Stimulated activated CD4-positive, alpha-beta T cell treated with anti-CD3 and anti-CD28 coated beads, Interleukin-12 subunit alpha, Interleukin-12 subunit beta, amount 100 ng/mL, for 48 hours (primary cell): ENCODE measurements around the gene PROKR1.
"Not testable (repeated sequence)": the region's sequence is repeated elsewhere in the genome, so short reads cannot be mapped to it uniquely, and the experiment has no call there.

ENCODE experiments used
- DNase-seq, 3 donors: peaks; one replicate each; pipeline ENCODE4 v3.0.0-alpha.2; 2020; ENCODE audit warnings: low read depth in 2 of 3, low spot score in 1 of 3

The PROKR1 gene

DNA sequence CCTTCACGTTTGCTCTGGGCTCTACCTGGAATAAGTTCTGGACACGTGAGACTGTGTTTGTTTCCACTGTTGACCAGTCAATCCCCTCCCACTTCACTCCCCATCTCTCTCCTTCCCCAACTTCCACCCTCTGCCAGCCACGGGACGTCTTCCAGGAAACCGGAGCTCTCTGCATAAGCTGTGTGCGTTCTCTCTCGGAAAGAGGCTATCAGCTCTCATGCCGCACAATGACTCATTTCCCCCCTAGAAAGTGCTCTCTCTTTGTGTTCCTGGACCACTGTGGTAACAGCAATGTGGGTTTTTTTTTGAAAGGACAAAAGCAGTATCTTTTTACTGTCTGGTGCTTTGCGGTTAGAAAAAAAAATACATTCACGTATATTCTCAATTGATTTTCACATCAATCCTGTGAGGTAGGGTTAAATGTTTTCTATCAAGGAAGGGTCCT lies 10.2 kb downstream of the PROKR1 start:
- peak; percentile 37 to 54 (median 53) for DNase-seq

DNA sequence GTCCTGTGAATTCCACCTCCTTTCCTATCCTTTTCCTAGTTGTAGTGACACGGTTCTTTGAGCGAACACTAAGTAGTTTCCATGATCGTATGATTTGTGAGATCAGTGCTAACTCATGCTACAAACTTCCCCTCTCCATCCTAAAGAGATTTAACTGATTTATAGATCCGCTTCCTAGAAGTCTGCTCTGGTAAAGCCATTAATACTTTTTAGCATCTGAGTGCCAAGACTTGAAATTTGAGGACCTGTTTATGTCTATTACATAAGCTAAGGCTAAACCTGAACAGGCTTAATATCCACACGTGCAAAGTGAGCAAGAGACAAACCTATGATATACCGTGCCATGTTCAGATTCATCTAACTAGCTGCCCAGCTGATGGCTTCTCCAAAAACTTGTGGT lies 14.9 kb downstream of the PROKR1 start:
- no peak for DNase-seq

- no peak for DNase-seq
Observed at GRCh38 chr2:68659081-68659480, 15.7 kb downstream of the PROKR1 start.

GRCh38 chr2:68660658-68661057 lies 17.3 kb downstream of the PROKR1 start:
- no peak for DNase-seq

DNA sequence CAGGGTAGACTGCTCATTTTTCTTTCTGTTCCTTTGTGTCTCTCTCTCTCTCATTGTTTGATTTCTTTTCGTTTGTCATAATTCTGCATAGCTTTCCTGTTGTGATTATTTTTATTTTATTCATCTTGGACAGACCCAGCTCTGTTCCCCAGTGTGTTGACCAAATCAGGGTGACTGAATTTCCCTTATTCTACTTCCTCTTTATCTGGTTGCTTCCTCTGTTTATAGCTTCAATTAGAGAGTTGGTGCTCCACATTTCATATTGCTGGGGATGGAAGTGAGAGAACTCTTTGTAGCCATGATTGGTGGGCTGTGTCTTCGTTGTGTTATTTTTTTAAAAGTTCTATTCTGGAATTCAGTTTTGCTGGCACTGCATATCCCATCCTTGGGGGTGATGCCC lies 19.1 kb downstream of the PROKR1 start:
- no peak for DNase-seq

DNA sequence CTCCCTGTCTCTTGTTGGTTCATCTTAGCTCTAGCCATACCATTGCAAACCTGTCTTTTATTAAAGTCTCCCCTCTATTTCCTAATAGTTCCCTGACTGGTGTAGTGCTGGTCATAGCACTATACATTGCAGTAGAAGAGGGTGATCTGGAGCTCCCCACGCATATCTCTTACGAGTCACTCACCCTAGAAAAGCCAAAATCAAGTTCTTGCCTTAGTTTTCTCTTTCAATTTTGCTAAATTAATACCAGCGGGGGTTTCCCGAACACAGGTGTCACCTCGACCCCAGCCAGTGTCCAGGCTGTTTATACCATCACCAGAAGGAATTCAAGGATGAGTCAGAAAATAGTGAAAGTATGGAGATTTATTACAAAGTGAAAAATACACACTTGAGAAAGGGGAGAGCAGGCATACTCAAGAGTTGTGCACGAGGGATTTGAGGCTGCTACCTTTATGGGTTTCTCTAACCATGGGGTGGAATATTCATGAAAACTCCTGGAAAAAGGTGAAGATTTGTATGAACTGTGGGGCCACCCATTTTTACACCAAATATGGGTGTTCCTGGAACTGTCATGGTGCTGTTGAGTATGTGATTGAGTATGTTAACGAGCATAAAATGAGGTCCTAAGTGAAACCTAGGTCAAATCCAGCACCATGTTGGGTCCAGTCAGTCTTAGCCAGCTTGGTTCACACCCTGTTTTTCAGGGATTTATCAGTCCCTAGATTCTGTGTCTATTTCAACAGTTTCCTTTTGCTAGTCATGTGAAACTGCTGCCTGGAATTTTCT lies 20.2 kb downstream of the PROKR1 start:
- DNase-seq: peak in 1 of 3 donors; percentile 22

DNA sequence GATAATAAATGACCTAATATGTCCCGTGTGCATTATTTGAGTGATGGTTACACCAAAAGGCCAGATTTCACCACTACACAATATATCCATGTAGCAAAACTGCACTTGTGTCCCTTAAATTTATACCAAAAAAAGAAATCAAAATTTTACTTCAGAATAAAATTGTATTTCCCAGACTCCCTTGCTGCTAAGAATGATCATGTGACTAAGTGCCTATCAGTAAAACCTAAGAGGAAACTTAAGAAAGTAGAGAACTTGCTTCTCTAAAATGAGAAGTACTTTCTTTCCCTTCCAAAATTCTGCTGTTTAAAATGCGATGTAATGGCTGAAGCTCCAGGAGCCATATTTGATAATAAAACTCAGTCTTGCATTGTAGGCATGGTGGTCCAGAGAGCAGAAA lies 24.0 kb downstream of the PROKR1 start:
- DNase-seq: no peak

GRCh38 chr2:68669651-68670050 lies 26.3 kb downstream of the PROKR1 start:
- no peak for DNase-seq

- no peak for DNase-seq
Observed at GRCh38 chr2:68671961-68672360, 28.6 kb downstream of the PROKR1 start.

- no peak for DNase-seq
Observed at GRCh38 chr2:68673631-68674030, 30.3 kb downstream of the PROKR1 start.

DNA sequence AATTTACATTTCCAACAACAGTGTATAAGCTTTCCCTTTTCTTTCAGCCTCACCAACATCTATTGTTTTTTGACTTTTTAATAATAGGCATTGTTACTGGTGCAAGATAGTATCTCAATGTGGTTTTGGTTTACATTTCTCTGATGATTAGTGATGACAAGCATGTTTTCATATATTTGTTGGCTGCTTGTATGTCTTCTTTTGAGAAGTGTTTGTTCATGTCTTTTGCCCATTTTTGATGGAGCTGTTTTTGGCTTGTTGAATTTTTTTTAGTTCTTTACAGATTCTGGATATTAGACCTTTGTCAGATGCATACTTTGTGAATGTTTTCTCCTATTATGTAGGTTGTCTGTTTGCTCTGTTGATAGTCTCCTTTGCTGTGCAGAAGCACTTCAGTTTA lies 32.1 kb downstream of the PROKR1 start:
- no peak for DNase-seq

DNA sequence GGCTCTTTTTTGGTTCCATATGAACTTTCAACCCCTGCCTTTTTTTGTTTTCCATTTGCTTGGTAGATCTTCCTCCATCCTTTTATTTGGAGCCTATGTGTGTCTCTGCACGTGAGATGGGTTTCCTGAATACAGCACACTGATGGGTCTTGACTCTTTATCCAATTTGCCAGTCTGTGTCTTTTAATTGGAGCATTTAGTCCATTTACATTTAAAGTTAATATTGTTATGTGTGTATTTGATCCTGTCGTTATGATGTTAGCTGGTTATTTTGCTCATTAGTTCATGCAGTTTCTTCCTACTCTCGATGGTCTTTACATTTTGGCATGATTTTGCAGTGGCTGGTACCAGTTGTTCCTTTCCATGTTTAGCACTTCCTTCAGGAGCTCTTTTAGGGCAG lies 34.5 kb downstream of the PROKR1 start:
- not testable (repeated sequence) for DNase-seq

DNA sequence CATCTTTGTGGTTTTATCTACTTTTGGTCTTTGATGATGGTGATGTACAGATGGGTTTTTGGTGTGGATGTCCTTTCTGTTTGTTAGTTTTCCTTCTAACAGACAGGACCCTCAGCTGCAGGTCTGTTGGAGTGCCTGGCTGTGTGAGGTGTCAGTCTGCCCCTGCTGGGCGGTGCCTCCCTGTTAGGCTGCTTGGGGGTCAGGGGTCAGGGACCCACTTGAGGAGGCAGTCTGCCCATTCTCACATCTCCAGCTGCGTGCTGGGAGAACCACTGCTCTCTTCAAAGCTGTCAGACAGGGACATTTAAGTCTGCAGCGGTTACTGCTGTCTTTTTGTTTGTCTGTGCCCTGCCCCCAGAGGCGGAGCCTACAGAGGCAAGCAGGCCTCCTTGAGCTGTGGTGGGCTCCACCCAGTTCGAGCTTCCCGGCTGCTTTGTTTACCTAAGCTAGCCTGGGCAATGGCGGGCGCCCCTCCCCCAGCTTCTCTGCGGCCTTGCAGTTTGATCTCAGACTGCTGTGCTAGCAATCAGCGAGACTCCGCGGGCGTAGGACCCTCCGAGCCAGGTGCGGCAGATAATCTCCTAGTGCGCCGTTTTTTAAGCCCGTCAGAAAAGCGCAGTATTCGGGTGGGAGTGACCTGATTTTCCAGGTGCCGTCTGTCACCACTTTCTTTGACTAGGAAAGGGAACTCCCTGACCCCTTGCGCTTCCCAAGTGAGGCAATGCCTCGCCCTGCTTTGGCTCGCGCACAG lies 36.0 kb downstream of the PROKR1 start:
- DNase-seq: not testable (repeated sequence)

DNA sequence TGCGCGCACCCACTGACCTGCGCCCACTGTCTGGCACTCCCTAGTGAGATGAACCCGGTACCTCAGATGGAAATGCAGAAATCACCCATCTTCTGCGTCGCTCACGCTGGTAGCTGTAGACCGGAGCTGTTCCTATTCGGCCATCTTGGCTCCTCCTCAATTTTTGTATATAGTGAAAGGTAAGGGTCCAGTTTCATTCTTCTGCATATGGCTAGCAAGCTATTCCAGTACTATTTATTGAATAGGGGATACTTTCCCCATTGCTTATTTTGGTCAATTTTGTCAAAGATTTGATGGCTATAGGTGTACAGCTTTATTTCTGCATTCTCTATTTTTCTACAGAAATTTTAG lies 36.5 kb downstream of the PROKR1 start:
- DNase-seq: not testable (repeated sequence)

- no peak for DNase-seq
Observed at GRCh38 chr2:68684197-68684596, 40.8 kb downstream of the PROKR1 start.

DNA sequence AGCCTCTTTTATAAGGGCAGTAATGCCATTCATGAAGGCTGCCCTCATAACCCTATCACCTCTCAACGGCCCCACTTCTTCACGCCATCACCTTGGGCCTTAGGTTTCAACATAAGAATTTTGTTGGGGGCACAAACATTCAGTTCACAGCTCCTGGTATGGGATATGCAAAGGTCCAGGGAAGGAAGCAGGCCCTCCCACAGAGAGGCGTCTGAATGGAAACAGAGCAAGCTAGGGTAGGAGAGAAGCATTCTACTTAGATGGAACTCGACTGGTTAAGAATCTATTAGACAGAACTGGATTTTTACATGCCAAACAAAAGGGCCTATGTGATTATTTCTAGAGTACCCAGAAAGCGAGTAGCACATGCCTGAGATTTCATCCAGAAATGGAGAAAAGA lies 42.8 kb downstream of the PROKR1 start:
- no peak for DNase-seq

- no peak for DNase-seq
Observed at GRCh38 chr2:68687018-68687417, 43.6 kb downstream of the PROKR1 start.

- DNase-seq: peak; percentile 5 to 26 (median 22)
Observed at GRCh38 chr2:68689553-68690537, 46.5 kb downstream of the PROKR1 start.

DNA sequence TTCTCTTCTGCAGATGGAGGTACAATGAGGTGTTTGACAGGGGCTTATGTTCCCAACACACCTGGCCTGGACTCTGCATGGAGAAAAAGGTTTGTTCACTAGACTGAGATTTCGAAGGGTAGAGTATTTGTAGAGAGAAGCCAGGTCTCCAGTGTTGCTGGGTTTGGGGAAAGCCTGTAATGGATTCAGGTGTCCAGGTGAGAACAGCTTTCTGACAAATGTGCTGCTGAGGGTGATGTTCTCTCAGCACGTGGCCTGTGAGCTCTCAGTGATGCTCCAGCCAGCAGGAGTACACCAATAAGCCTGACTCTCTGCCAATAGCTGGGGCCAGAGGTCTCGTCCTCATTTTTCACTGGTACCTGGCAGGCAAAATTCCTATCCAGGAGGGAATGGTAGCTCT lies 47.5 kb downstream of the PROKR1 start:
- DNase-seq: no peak

- DNase-seq: no peak
Observed at GRCh38 chr2:68692511-68692910, 49.1 kb downstream of the PROKR1 start.

DNA sequence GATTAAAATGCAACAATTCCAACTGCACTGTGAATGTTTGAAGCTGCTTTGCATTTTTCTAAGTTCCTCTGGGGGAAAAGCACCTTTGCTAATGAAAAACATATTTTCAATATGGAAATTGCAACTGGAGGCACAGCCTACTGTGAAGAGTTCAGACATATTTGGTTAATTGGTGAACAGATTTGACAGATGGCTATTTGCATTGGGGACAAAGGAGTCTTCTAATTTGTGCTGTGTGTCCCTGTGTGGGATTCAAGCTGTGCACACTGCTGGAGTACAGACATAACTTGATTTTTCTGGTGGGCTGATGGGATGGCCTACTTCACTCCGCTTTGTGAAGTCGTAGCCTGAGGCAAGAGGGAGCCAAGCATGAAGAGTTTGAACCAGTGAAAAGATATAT lies 50.6 kb downstream of the PROKR1 start:
- no peak for DNase-seq
